Smooth muscle cell of the coronary artery (primary cell): ENCODE data around the gene TMEM150C. TPM values are rescaled to one million over a fixed set of nuclear protein-coding genes. Genes with fewer than 3 reads are reported as not detected.

Source experiments
- total RNA-seq: library from RNA; depleted of rRNA; stranded (reverse); fragments of >200 nt; gene quantifications from 2 replicates; pipeline ENCODE4 v1.2.3, GENCODE V29; 2014; ENCODE audit warnings: low replicate concordance

The TMEM150C gene
- total RNA-seq = 0.23 and 1.5 TPM in 2 replicates

GRCh38 chr4:82561786-82562563 lies at the start of gene TMEM150C:
Gene TMEM150C, minus strand, starts transcription at chr4:82561988. Its CDS starts 57,331 bp downstream, at chr4:82504657.

Other genes starting within 250 kb of the TMEM150C start
- gene HNRNPD, start 188.0 kb downstream of the TMEM150C start, total RNA-seq = 17.1 and 28.0 TPM in 2 replicates
- 142 and 166 TPM in 2 replicates for gene HNRNPDL, start 131.5 kb downstream of the TMEM150C start, total RNA-seq
- 46.2 and 69.3 TPM in 2 replicates for gene ENOPH1, start 131.4 kb downstream of the TMEM150C start, total RNA-seq
- gene SCD5, start 236.8 kb upstream of the TMEM150C start, total RNA-seq = 16.0 and 26.2 TPM in 2 replicates